Activated CD4-positive, alpha-beta T cell treated with anti-CD3 and anti-CD28 coated beads for 1 hour (primary cell): ENCODE data around the gene CAPN15.

Experiments
- DNase-seq: peaks from one replicate; pipeline ENCODE4 v3.0.0-alpha.2; 2020

The CAPN15 gene

GRCh38 chr16:548586-548985 lies 21.1 kb downstream of the CAPN15 start:
- no peak for DNase-seq

DNA sequence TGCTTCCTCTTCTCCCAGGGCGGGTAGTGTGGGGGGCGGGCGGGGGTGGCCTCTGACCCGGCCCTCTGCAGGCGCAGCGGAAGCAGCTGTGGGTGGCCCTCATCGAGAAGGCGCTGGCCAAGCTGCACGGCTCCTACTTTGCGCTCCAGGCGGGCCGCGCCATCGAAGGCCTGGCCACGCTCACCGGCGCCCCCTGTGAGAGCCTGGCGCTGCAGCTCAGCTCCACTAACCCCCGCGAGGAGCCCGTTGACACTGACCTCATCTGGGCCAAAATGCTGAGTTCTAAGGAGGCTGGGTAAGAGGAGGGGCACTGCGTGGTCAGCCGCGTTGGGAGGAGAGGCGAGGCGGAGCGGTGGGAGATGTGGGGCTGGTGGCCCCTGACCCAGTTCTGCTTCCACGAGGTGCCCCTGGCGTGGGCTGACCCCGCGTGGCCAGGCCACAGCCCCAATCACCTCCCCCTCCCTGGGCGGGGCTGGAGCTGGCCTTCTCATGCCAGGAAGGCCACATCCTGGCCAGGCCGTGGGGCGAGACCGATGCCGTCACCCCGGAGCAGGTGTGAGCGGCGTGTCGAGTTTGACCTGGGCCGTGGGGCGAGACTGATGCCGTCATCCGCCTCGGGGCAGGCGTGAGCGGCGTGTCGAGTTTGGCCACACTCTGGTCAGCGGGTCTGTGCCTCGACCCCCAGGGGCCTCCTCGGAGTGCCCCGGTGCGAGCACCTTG lies 22.2 kb downstream of the CAPN15 start:
- DNase-seq, result no peak

- no peak for DNase-seq
Measured at GRCh38 chr16:551210-551609, 23.7 kb downstream of the CAPN15 start.

GRCh38 chr16:552171-552570 lies 24.7 kb downstream of the CAPN15 start:
- DNase-seq, result no peak

GRCh38 chr16:553601-554296 lies 26.2 kb downstream of the CAPN15 start:
- no peak for DNase-seq

DNA sequence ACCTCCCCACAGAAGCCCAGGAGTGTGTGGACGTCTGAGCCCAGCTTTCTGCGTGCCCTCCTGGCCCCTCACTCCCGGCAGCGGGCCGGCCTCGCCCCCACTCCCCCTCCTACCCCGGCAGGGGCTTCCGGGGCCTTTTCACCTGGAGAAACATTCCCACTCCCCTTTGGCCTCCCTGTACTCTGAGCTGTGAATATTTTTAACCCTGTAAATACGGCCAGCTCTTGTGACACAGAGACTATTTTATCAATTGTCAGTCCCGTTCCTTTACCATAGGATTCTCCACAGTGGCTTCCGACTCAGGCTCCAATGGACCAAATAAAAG lies 26.7 kb downstream of the CAPN15 start:
- DNase-seq, result no peak

DNA sequence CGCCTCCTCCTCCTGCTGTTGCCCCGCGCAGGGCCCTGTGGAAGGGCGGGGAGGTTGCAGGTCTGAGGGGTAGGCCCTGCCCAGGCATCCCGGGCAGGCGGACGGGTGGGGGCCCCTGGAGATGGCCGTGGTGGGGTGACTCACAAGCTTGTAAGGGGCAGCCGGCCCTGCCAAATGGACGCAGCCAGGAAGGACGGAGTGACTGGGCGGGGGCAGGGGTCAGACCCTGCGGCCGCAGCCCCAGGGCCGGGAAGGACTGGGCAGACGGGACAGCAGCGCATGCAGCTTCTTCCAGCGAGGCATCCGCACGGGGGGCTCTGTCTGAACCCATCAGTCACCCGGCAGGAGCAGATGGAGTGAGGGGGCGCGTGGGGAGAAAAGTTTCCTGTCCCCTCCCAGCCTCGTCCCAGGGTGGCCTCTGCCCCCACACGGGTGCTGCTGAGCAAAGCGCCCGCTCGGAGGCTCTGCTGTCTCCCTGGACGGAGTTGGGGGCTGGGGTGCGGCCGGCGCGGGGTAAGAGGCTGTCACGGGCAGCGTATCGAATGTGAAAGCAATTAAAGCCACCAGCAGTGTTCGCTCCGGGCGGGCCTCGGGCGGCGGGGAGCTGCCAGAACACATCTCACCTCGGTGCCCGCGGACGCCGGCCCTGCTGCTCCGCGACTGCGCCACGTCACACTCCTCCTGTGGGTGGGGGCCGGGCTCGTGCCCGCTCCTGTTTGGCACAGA lies 27.3 kb downstream of the CAPN15 start:
- no peak for DNase-seq

DNA sequence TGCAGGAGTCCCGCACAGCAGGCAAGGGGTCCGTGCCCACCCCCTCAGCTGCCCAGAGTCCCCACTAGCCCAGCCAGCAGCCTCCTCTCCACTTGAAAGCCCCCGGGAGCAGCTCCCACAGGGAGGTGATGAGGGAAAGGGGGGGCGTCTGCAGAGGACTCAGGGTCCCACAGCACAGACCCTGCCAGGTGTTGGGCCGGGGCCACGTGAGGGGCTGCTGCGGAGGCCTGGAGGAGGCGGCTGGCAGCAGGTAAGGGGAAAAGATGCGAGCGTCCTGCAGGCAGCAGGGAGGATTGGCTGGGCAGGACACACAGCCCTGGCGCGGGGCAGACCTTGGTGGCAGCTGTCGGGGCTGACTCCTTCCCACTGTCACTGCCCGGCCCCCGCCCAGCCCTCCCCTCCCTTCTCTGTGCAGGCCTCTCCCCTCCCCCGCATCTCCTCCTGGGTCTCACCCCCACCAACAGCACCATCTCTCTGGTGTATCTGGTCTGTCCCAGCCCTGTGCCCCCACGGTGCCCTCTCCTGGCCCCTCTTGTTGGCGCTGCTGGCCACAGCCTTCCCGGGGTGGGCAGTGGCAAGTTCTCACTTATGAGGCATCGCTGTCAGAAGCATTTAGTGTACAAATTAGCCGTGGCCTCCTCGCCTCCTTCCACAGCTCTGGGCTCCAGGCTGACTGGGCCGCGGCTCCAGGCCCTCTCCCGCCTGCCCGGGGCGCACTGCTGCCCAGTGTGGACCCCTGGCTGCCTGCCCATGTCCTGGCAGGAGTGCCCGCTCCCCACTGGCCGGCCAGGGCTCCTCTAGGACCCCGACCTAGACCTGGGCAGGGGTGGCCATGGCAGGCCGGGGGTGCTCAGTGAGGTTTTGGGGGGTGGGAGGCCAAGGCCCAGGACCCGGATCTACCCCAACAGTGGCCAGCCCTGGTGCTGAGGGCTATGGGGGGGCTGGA lies 28.3 kb downstream of the CAPN15 start:
- no peak for DNase-seq

DNA sequence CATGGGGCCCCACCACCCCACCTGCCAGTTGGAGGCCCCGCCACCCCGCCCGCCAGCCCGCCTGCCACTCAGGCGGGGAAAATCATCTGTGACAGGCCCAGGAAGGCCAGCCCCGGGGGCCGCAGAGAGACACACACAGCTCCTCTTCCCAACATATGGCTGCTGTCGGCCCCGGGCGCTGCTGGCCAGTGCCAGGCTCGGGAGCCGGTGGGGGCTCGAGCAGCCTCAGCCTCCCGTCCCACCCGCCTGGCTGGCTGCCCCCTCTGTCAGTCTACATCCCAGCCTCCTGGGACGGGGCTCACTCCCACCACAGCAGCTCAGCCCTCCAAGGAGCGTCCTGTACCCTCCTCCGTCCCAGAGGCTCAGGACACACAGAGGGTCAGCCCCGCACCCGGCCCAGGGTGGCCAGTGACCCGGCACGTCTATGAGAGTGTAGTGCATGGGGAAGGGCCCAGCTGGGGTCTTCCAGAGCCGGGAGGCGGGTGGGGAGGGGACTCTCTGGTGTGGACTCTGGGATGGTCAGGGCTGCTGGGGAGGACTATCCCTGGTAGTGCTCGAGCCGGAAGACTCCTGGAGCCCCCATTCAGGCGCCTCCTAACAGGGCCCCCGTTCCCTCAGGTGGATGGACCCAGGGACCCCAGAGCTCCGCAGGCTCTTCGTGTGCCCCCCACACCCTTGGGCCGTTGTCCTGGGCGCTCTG lies 29.1 kb downstream of the CAPN15 start:
- no peak for DNase-seq

GRCh38 chr16:557463-558297 lies 30.2 kb downstream of the CAPN15 start:
- no peak for DNase-seq

DNA sequence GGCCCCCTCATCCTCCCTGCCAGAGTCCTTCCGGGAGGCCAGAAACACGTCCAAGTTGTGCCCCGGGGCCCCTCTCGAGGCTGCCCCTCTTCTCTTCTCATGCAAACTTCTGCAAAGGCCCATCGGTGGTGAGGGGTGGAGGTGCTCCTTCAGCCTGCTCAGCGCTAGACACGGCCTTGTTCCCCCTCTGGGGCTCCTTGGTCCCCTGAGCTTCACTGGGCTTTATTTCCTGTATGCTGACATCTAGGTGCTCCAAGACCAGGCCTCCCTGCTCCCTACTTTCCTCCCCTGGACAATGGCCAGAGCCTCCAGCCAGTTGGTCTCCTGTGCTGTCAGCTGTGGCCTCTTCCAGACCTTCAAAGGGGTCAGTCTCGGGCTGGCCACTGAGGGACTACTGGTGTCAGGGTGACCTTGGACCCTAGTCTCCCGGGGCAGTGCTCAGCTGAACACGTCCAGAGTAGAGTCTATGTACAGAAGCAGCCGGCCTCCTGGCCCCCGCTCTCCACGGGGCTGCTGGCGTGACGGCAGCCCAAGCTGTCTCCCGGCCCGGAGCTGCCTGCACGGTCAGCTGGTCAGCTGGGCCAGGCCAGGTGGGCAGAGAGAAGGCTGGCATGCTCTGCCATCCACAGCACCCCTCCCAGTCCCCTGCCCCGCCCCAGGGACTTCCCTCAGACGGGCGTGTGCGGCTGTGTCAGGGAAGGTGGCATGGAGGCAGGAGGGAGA lies 30.9 kb downstream of the CAPN15 start:
- DNase-seq, result no peak

GRCh38 chr16:559021-559380 lies 31.5 kb downstream of the CAPN15 start:
- DNase-seq, result no peak

GRCh38 chr16:559411-560203 lies 32.1 kb downstream of the CAPN15 start:
- DNase-seq, result no peak

GRCh38 chr16:560204-560700 lies 32.7 kb downstream of the CAPN15 start, which contains the start of gene PRR35:
PRR35 (plus strand) TSS chr16:560394; CDS start chr16:563295, 2,901 bp downstream.
- no peak for DNase-seq

GRCh38 chr16:560701-561412 lies 33.3 kb downstream of the CAPN15 start:
- DNase-seq, result no peak

DNA sequence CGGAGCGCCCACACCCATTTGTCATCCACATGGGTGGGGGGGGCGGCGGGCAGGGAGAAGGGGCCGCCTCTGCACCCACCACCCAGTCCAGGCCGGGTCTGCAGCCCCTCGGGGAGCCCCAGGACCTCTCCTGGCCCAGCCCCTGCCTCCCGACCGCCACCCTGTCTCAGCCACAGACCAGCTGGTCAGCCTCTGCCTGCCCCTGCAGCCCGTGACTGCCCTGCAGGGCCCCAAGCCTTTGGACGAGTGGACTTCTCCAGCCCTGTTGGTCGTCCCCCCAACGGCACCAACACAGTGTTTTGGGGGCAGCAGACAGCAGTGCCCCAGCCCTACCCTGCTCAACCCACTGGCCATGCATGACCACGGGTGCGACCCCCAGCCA lies 33.9 kb downstream of the CAPN15 start:
- no peak for DNase-seq

GRCh38 chr16:561957-562938 lies 34.7 kb downstream of the CAPN15 start:
- no peak for DNase-seq
